Neutrophil (primary cell): ENCODE measurements around the gene MYH9.

ENCODE experiments used
- H3K27ac ChIP-seq: fragments of 200-600 bp; sonication (generic); 2 replicates; pipeline ENCODE4 v1.5.1; 2016; ENCODE audit warnings: mild to moderate bottlenecking, moderate library complexity
- H3K27me3 ChIP-seq: fragments of 200-600 bp; sonication (generic); 2 replicates; pipeline ENCODE4 v1.6.0; 2016; ENCODE audit warnings: mild to moderate bottlenecking
- H3K36me3 ChIP-seq: fragments of 200-600 bp; sonication (generic); 2 replicates; pipeline ENCODE4 v1.5.1; 2017
- H3K4me1 ChIP-seq, 2 experiments: fragments of 200-600 bp in 1 of 2; sonication (generic) in 1 of 2; 1 replicate in 1 of 2; 2 replicates in 1 of 2; pipeline versions ENCODE4 v1.5.1 to v1.6.1; 2013 to 2016; ENCODE audit warnings: low read depth in 1 of 2, low read length in 1 of 2, mild to moderate bottlenecking in 1 of 2, moderate library complexity in 1 of 2; ENCODE audit not compliant: control insufficient read depth in 1 of 2, insufficient read depth in 1 of 2
- H3K4me3 ChIP-seq, 2 experiments: fragments of 200-600 bp in 1 of 2; sonication (generic) in 1 of 2; 1 replicate in 1 of 2; 2 replicates in 1 of 2; pipeline ENCODE4 v1.5.1; 2013 to 2016; ENCODE audit warnings: low read depth in 1 of 2, low read length in 1 of 2, mild to moderate bottlenecking in 1 of 2, moderate library complexity in 1 of 2
- H3K9me3 ChIP-seq: fragments of 200-600 bp; sonication (generic); 2 replicates; pipeline ENCODE4 v1.5.1; 2016
- TF ChIP-seq, protein P1 (sequence below): fragments of 200-600 bp; sonication (generic); IDR thresholded peaks from 2 replicates; pipeline ENCODE4 v1.5.1; 2016; ENCODE audit warnings: antibody characterized with exemption

The MYH9 gene

DNA sequence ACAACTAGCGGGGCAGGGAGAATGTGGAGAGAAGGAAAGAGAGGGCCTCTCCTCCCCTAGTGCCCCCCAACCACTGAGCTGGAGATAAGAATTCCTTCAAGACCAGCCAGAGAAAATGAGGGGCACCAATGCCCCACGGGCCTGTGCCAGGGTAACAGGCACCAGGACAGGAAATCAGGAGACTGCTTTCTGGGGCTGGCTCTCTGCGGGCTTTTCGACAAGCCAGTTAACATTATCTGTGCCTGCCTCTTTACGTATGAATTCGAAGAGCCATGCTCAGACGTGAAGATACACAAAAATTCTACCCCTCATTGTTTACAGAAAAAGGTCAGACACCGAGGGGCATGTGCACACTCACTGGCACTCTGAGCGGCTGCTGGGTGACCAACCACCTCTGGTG is 52.1 kb downstream of the MYH9 start:
- peak overlapping the region in 1 of 2 experiments; percentile 55 for H3K4me3 ChIP-seq
- H3K36me3 ChIP-seq, result peaks cover 93% of the 10 kb centered on the region

DNA sequence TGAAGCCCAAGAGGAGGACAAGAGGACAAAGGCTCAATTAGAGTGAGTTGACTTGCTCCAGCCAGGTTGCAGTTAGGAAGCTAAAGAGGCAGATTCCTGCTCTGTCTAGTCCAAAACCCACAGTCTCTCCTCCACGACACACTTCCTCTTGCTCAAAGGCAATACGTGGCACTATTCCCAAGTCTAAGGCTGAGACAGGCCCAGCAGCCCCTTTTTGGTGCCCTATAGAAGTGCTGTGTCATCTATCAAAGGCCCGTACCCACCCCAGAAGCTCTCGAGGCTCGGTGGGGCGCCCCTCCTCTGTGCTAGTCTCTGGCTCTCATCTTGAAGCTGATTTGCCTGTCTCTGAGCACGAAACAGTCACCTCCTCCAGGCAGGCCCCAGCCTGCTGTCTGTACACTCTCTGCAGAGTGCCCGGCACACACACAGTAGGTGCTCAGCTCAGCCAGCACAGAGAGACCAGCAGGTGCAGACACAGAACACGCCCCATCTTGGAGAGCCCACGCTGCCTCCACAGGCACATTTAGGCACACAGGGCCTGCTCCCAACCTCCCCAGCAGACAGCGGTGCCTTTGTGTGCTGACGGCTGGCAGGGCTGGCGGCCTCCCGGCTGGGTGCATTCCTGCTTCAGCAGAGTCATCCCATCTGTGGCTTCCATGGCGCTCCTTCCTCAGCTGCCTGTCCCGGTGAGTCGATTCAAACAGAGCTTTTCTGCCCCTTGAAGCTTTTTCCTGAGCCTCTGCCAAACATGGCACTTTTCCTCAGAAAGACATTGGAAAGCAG is 52.8 kb downstream of the MYH9 start:
- Histone ChIP-seq H3K4me3 (peak overlapping the region in 1 of 2 experiments; percentile 55), H3K36me3 (peaks cover 93% of the 10 kb centered on the region), H3K9me3 (no peaks in the 10 kb centered on the region), H3K27ac (peak overlapping the region; percentile 95), H3K4me1 (peaks cover 77 to 79% of the 10 kb centered on the region in 2 experiments), H3K27me3 (no peaks in the 10 kb centered on the region)
- TF ChIP-seq, protein P1, sequence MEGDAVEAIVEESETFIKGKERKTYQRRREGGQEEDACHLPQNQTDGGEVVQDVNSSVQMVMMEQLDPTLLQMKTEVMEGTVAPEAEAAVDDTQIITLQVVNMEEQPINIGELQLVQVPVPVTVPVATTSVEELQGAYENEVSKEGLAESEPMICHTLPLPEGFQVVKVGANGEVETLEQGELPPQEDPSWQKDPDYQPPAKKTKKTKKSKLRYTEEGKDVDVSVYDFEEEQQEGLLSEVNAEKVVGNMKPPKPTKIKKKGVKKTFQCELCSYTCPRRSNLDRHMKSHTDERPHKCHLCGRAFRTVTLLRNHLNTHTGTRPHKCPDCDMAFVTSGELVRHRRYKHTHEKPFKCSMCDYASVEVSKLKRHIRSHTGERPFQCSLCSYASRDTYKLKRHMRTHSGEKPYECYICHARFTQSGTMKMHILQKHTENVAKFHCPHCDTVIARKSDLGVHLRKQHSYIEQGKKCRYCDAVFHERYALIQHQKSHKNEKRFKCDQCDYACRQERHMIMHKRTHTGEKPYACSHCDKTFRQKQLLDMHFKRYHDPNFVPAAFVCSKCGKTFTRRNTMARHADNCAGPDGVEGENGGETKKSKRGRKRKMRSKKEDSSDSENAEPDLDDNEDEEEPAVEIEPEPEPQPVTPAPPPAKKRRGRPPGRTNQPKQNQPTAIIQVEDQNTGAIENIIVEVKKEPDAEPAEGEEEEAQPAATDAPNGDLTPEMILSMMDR, result no peak

More for the DNA sequence above, 52.1 kb downstream of the MYH9 start:
- Histone ChIP-seq H3K27me3 (no peaks in the 10 kb centered on the region), H3K9me3 (no peaks in the 10 kb centered on the region), H3K27ac (peak overlapping the region; percentile 95), H3K4me1 (peaks cover 71 to 73% of the 10 kb centered on the region in 2 experiments)
- TF ChIP-seq, protein P1, result no peak

DNA sequence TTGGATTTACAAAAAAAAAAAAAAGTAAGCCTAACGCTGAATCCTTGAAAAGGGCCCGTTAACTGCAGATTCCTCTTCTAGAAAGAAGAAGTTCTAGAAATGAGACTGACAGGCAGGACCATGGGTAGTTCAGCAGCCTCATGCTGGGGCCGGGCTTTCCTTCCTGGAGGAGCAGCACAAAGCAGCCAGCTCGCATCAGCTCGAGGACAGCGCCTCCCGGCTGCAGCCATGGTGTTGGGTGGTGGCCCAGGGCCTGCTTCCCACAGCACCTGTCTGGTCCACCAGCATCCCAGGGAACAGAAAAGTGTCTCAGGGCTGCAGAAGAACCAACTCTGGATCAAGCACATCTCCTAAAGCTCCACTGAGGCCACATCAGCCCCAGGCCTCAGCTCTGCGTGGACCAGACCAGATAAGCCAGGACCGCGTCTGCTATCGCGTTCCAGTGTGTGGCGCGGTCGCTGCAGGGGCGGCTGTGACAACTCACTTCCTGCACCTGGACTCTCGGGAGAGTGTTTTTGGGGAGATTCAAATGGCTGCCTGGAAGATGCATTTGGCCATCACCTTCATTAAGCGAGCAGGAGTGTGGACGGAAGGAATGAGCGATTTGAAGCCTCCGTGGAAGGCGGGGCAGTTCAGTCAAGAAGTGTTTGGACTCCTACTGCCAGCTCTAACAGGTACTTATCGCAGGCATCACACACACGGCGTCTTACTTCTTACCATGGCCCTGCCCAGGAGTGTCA is 53.5 kb downstream of the MYH9 start:
- Histone ChIP-seq H3K27ac (peak overlapping the region; percentile 95), H3K4me3 (peak overlapping the region in 1 of 2 experiments; percentile 55), H3K9me3 (no peaks in the 10 kb centered on the region), H3K36me3 (peaks cover 93% of the 10 kb centered on the region), H3K4me1 (peaks cover 85 to 87% of the 10 kb centered on the region in 2 experiments), H3K27me3 (no peaks in the 10 kb centered on the region)
- TF ChIP-seq, protein P1, result no peak

DNA sequence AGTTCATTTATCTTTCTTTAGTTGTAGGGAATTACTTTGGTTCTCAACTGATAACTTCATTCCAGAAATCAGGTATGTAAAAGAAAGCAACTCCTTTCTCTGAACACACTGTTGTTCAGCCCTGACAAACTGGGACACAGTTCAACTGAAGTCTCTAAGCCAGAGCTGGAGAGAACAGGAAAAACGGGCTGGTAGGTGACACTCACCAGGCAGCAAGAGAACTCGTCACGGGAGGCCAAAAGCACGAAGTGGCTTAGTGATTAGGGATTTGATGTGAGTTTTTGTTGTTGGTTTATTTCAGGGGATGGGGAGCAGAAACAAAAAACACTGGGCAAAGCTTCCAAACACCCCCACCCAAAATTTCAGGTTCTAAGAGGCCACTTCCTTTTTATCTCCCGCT is 54.1 kb downstream of the MYH9 start:
- H3K36me3 ChIP-seq, result peaks cover 93% of the 10 kb centered on the region
- TF ChIP-seq, protein P1, result no peak
- H3K4me3 ChIP-seq, result peak overlapping the region in 1 of 2 experiments; percentile 55

DNA sequence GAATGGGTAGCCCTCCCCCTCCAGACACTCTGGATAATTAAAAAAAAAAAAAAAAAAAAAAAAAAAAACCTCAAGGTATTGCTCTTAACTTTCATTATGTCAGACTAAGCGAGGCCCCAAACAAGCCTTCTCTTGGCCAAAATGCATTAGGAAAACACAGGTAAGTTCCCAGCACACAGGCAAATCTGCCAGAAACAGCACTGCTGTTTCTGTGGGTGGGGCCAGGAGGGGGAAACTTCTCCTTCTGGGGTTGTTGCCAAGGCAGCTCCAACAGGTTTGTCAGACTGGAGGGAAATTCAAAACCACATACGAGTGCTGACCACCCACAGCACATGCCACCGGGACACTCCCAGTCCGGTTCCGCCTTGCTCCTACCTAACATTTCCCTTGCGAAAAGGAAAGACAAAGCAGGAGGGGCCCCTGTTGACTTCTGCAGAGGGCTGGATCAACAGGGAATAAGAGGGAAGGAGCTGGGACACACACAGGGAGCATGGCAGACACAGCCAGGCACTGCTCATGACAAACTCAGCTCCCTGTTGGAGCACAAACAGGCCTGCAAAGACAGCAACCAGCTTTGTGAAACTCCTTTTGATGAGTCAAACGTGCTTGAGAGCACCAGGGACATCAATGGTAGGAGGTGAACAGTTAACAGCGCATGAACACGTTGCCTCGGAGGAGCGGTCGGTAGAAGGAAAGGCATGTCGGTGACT is 55.0 kb downstream of the MYH9 start:
- Histone ChIP-seq H3K36me3 (peaks cover 94% of the 10 kb centered on the region), H3K27ac (peak overlapping the region; percentile 95), H3K4me3 (peak overlapping the region; percentile 52 to 55), H3K9me3 (no peaks in the 10 kb centered on the region), H3K4me1 (peaks cover 96 to 100% of the 10 kb centered on the region in 2 experiments), H3K27me3 (no peaks in the 10 kb centered on the region)
- TF ChIP-seq, protein P1, result no peak

More for the DNA sequence above, 54.1 kb downstream of the MYH9 start:
- peaks cover 91 to 93% of the 10 kb centered on the region in 2 experiments for H3K4me1 ChIP-seq
- H3K9me3 ChIP-seq, result no peaks in the 10 kb centered on the region
- H3K27ac ChIP-seq, result peak overlapping the region; percentile 95
- H3K27me3 ChIP-seq, result no peaks in the 10 kb centered on the region
